Astrocyte (in vitro differentiated cells and primary cell): ENCODE measurements around the gene CCDC197. TPM values are rescaled to one million over a fixed set of nuclear protein-coding genes. Genes with fewer than 3 reads are reported as not detected.
A peak's percentile ranks its signal among the peaks of the same experiment; 100 is the strongest.

ENCODE experiments used
- DNase-seq: peaks from one replicate; pipeline ENCODE4 v3.0.0-alpha.2; 2010; ENCODE audit warnings: low read depth
- FAIRE-seq: peaks from 2 replicates; lab custom pipeline; 2011; peaks lifted over from hg19 to GRCh38; lab: Jason Lieb, UNC
- H2AFZ ChIP-seq: 2 replicates; pipeline ENCODE4 v1.6.0; 2012; ENCODE audit warnings: low read depth, low read length, inconsistent platforms
- H3K27ac ChIP-seq: 2 replicates; pipeline ENCODE4 v1.5.1; 2011; ENCODE audit warnings: low read depth, low read length, inconsistent platforms
- H3K27me3 ChIP-seq: 2 replicates; pipeline ENCODE4 v1.6.0; 2011; ENCODE audit warnings: low read length, inconsistent platforms; ENCODE audit not compliant: insufficient read depth
- H3K36me3 ChIP-seq: 2 replicates; pipeline ENCODE4 v1.5.1; 2011; ENCODE audit warnings: low read length, inconsistent platforms; ENCODE audit not compliant: insufficient read depth
- H3K4me1 ChIP-seq: 2 replicates; pipeline ENCODE4 v1.5.1; 2011; ENCODE audit warnings: low read length, inconsistent platforms; ENCODE audit not compliant: insufficient read depth
- H3K4me2 ChIP-seq: 2 replicates; pipeline ENCODE4 v1.6.0; 2012; ENCODE audit warnings: low read length, inconsistent platforms
- H3K4me3 ChIP-seq: 2 replicates; pipeline ENCODE4 v1.5.1; 2011; ENCODE audit warnings: low read depth, mild to moderate bottlenecking, low read length, inconsistent platforms; ENCODE audit not compliant: insufficient read depth
- H3K79me2 ChIP-seq: 2 replicates; pipeline ENCODE4 v1.6.0; 2012; ENCODE audit warnings: mild to moderate bottlenecking, low read length, inconsistent platforms; ENCODE audit not compliant: insufficient read depth
- H3K9ac ChIP-seq: 2 replicates; pipeline ENCODE4 v1.6.0; 2012; ENCODE audit warnings: mild to moderate bottlenecking, low read length, inconsistent platforms
- H3K9me3 ChIP-seq: 2 replicates; pipeline ENCODE4 v1.5.1; 2012; ENCODE audit warnings: low read depth, mild to moderate bottlenecking, low read length, inconsistent platforms; ENCODE audit not compliant: insufficient read depth
- H4K20me1 ChIP-seq: 2 replicates; pipeline ENCODE4 v1.6.0; 2012; ENCODE audit warnings: low read length, inconsistent platforms; ENCODE audit not compliant: insufficient read depth
- H3K27ac Mint-ChIP-seq: one replicate; pipeline ENCODE4 v1.8.0; 2021; ENCODE audit warnings: mild to moderate bottlenecking, mixed read lengths; ENCODE audit not compliant: unreplicated experiment
- H3K27me3 Mint-ChIP-seq: one replicate; pipeline ENCODE4 v1.8.0; 2021; ENCODE audit warnings: low read depth, mixed read lengths; ENCODE audit not compliant: unreplicated experiment
- H3K36me3 Mint-ChIP-seq: one replicate; pipeline ENCODE4 v1.8.0; 2021; ENCODE audit warnings: low read depth, mixed read lengths; ENCODE audit not compliant: unreplicated experiment
- H3K4me1 Mint-ChIP-seq: one replicate; pipeline ENCODE4 v1.8.0; 2021; ENCODE audit warnings: low read depth, mixed read lengths; ENCODE audit not compliant: unreplicated experiment
- H3K4me3 Mint-ChIP-seq: one replicate; pipeline ENCODE4 v1.8.0; 2021; ENCODE audit warnings: mild to moderate bottlenecking, moderate library complexity, mixed read lengths; ENCODE audit not compliant: unreplicated experiment
- H3K9me3 Mint-ChIP-seq: one replicate; pipeline ENCODE4 v1.8.0; 2021; ENCODE audit warnings: mild to moderate bottlenecking, mixed read lengths; ENCODE audit not compliant: unreplicated experiment
- EZH2 ChIP-seq: IDR thresholded peaks from 2 replicates; pipeline ENCODE4 v1.6.1; 2012; ENCODE audit warnings: mild to moderate bottlenecking, low read length, inconsistent platforms; ENCODE audit not compliant: insufficient read depth
- total RNA-seq: library from RNA; stranded (reverse); gene quantifications from 2 replicates; pipeline ENCODE4 v1.2.1, GENCODE V29; 2021
- TF ChIP-seq, protein P1 (sequence below): IDR thresholded peaks from 2 replicates; pipeline ENCODE4 v1.5.1; 2011; ENCODE audit warnings: low read depth, mild to moderate bottlenecking, inconsistent platforms, low read length, moderate library complexity; ENCODE audit not compliant: insufficient read depth

Gene CCDC197
- total RNA-seq, 1 donor from 2014 or later = not detected

GRCh38 chr14:94024549-94024948 is 27.4 kb downstream of the CCDC197 start:
- Histone ChIP-seq H3K4me2 (no peak overlapping the region), H3K36me3 (no peaks in the 10 kb centered on the region), H3K9me3 (no peaks in the 10 kb centered on the region), H3K27me3 (no peaks in the 10 kb centered on the region), H3K4me3 (no peak overlapping the region), H3K4me1 (peaks cover 35% of the 10 kb centered on the region), H3K9ac (no peak overlapping the region), H2AFZ (no peak overlapping the region), H4K20me1 (no peaks in the 10 kb centered on the region), H3K79me2 (no peaks in the 10 kb centered on the region), H3K27ac (no peak overlapping the region)
- Mint-ChIP-seq H3K4me3 (no peak overlapping the region), H3K36me3 (peaks cover 4% of the 10 kb centered on the region), H3K27ac (no peak overlapping the region), H3K9me3 (peaks cover 2% of the 10 kb centered on the region), H3K4me1 (peaks cover 6% of the 10 kb centered on the region), H3K27me3 (peaks cover 4% of the 10 kb centered on the region)
- TF ChIP-seq, protein P1, sequence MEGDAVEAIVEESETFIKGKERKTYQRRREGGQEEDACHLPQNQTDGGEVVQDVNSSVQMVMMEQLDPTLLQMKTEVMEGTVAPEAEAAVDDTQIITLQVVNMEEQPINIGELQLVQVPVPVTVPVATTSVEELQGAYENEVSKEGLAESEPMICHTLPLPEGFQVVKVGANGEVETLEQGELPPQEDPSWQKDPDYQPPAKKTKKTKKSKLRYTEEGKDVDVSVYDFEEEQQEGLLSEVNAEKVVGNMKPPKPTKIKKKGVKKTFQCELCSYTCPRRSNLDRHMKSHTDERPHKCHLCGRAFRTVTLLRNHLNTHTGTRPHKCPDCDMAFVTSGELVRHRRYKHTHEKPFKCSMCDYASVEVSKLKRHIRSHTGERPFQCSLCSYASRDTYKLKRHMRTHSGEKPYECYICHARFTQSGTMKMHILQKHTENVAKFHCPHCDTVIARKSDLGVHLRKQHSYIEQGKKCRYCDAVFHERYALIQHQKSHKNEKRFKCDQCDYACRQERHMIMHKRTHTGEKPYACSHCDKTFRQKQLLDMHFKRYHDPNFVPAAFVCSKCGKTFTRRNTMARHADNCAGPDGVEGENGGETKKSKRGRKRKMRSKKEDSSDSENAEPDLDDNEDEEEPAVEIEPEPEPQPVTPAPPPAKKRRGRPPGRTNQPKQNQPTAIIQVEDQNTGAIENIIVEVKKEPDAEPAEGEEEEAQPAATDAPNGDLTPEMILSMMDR = no peak
- no peak for TF ChIP-seq EZH2
- FAIRE-seq = no peak
- DNase-seq = no peak

DNA sequence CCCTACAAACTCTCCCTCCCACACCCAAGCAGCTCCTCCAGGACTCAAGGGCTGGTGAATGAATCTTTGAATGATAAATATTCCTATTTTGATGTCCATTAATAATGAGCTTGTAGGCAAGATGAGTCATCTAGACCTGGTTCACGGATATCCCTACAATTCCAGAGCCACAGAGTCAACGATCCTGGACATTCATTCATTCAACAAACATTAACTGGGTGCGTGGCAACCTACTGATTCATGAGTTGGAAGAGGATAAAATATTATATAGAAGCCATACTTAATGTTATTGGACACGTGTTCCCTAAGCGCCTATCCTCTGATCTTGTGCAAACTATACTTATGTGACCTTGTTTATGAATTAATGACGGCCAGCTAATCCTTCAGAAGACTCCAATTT is 28.6 kb downstream of the CCDC197 start:
- H3K4me3 Mint-ChIP-seq = peak overlapping the region; percentile 84
- H3K9ac ChIP-seq = no peak overlapping the region
- H3K4me1 ChIP-seq = peaks cover 35% of the 10 kb centered on the region
- H3K9me3 ChIP-seq = no peaks in the 10 kb centered on the region
- H3K4me2 ChIP-seq = peak overlapping the region; percentile 70
- DNase-seq = peak; percentile 26
- TF ChIP-seq, protein P1 = no peak
- TF ChIP-seq EZH2 = no peak
- H3K27ac Mint-ChIP-seq = no peak overlapping the region
- H3K4me1 Mint-ChIP-seq = peaks cover 6% of the 10 kb centered on the region
- H4K20me1 ChIP-seq = no peaks in the 10 kb centered on the region
- no peaks in the 10 kb centered on the region for H3K36me3 ChIP-seq
- H3K27me3 ChIP-seq = no peaks in the 10 kb centered on the region
- H3K27ac ChIP-seq = no peak overlapping the region
- H3K79me2 ChIP-seq = no peaks in the 10 kb centered on the region
- peaks cover 2% of the 10 kb centered on the region for H3K9me3 Mint-ChIP-seq
- FAIRE-seq = no peak
- H2AFZ ChIP-seq = peak overlapping the region; percentile 40
- peaks cover 4% of the 10 kb centered on the region for H3K36me3 Mint-ChIP-seq
- peak overlapping the region; percentile 53 for H3K4me3 ChIP-seq
- H3K27me3 Mint-ChIP-seq = peaks cover 4% of the 10 kb centered on the region

GRCh38 chr14:94026173-94026888 is 29.2 kb downstream of the CCDC197 start, which contains the start of gene OTUB2:
Gene OTUB2 (plus strand): TSS chr14:94026340. CDS start chr14:94026538, 198 bp downstream.
- Mint-ChIP-seq H3K36me3 (peaks cover 4% of the 10 kb centered on the region), H3K27me3 (peaks cover 4% of the 10 kb centered on the region), H3K4me3 (peak within 1 kb of the TSS; percentile 84), H3K27ac (no peak within 1 kb of the TSS), H3K9me3 (peaks cover 2% of the 10 kb centered on the region), H3K4me1 (no peaks in the 10 kb centered on the region)
- H3K36me3 ChIP-seq = no peaks in the 10 kb centered on the region
- no peak within 1 kb of the TSS for H3K27ac ChIP-seq
- peak within 1 kb of the TSS; percentile 40 for H2AFZ ChIP-seq
- H3K4me2 ChIP-seq = peak within 1 kb of the TSS; percentile 70
- H3K79me2 ChIP-seq = no peaks in the 10 kb centered on the region
- no peaks in the 10 kb centered on the region for H4K20me1 ChIP-seq
- H3K4me1 ChIP-seq = peaks cover 33% of the 10 kb centered on the region
- H3K9ac ChIP-seq = peak within 1 kb of the TSS; percentile 57
- no peaks in the 10 kb centered on the region for H3K27me3 ChIP-seq
- TF ChIP-seq, protein P1 = no peak
- no peak for TF ChIP-seq EZH2
- H3K4me3 ChIP-seq = peak within 1 kb of the TSS; percentile 53
- no peaks in the 10 kb centered on the region for H3K9me3 ChIP-seq
- FAIRE-seq (peak; percentile 79), DNase-seq (peak; percentile 96)
